ENCODE results near the gene TUBB2A. TPM values are rescaled to one million over a fixed set of nuclear protein-coding genes. Genes with fewer than 3 reads are reported as not detected.

Gene TUBB2A
- total RNA-seq (2022; extraction: Qiagen RNA extraction): 78.1 to 104 TPM (median 99.8 TPM) in 5 replicates

GRCh38 chr6:3157131-3157933, at the start of gene TUBB2A:
TUBB2A (minus strand) TSS chr6:3157544; CDS start chr6:3157463, 81 bp downstream.

GRCh38 chr6:3118353-3119039, 38.8 kb downstream of the TUBB2A start, which contains the start of gene BPHL:
BPHL (plus strand) TSS chr6:3118711; CDS start chr6:3118741, 30 bp downstream.

Other genes with a start within 250 kb of the TUBB2A start
- 124 to 133 TPM (median 129 TPM) in 5 replicates for gene SERPINB6, start 186.0 kb downstream of the TUBB2A start, total RNA-seq (2022; extraction: Qiagen RNA extraction)
- gene NQO2, start 157.7 kb downstream of the TUBB2A start, total RNA-seq (2022; extraction: Qiagen RNA extraction): 55.1 to 74.2 TPM (median 69.4 TPM) in 5 replicates
- 11.6 to 12.7 TPM (median 11.9 TPM) in 5 replicates for gene RIPK1, start 89.0 kb downstream of the TUBB2A start, total RNA-seq (2022; extraction: Qiagen RNA extraction)
- 17.9 to 26.6 TPM (median 23.6 TPM) in 5 replicates for gene BPHL, start 38.8 kb downstream of the TUBB2A start, total RNA-seq (2022; extraction: Qiagen RNA extraction)
- 14.7 to 16.0 TPM (median 15.4 TPM) in 5 replicates for gene TUBB2B, start 70.1 kb upstream of the TUBB2A start, total RNA-seq (2022; extraction: Qiagen RNA extraction)
- 21.5 to 32.1 TPM (median 29.5 TPM) in 5 replicates for gene PSMG4, start 101.4 kb upstream of the TUBB2A start, total RNA-seq (2022; extraction: Qiagen RNA extraction)

Data from A549 treated with AZD2906 at 1 μM for 4 hours (cell line).